ENCODE results near the gene ZDHHC14.

Gene ZDHHC14

DNA sequence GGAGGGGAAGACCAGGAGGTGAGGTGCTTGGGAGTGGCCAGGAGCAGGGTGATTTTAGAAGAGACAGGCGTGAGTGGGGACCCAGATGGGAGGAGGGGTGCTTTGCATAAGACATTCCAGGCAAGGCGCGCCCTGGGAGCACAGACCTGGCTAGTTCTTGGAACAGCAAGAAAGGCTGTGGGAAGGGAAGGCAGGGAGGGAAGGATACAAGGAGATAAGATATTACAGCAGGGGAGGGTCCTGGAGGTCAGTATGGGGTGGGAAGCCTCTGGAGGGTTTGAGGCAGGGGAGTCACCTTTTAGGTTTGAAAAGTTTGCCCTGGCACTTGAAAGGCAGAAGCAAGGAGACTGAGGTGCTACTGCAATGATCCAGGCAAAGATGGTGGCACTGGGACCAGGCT lies 111.8 kb downstream of the ZDHHC14 start:
- in situ Hi-C loops (cut with HindIII; ENCODE audit: low sequenced_read_pairs), result no loop called here
- H3K4me3 ChIP-seq (ENCODE audit: low read depth, low read length), result no peak overlapping the region
- TF ChIP-seq CTCF (IDR thresholded peaks at IDR 0.05; ENCODE audit: low read depth, low read length), result no peak
- DNase-seq (ENCODE audit: low read depth, low spot score), result no peak

DNA sequence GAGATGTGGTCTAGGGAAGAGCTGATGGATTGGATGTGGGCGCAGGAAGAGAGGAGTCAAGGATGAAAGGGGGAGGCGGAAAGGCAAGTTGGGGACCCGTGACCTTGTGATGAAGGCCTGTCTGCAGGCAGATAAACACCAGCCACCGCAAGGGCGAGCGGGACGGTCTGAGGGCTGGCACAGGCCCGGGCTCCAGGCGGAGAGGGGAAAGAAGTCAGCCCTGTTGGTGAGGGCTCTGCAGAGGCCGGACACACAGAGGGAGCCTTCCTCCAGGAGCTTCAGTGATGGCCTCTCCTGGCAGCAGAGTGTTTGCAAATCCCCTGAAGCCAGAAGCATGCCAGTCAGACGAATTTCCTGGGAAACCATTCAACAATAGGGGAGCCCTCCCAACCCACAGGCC lies 112.2 kb downstream of the ZDHHC14 start:
- DNase-seq (ENCODE audit: low read depth, low spot score), result no peak
- in situ Hi-C loops (cut with HindIII; ENCODE audit: low sequenced_read_pairs), result no loop called here
- H3K4me3 ChIP-seq (ENCODE audit: low read depth, low read length), result no peak overlapping the region
- TF ChIP-seq CTCF (IDR thresholded peaks at IDR 0.05; ENCODE audit: low read depth, low read length), result no peak

DNA sequence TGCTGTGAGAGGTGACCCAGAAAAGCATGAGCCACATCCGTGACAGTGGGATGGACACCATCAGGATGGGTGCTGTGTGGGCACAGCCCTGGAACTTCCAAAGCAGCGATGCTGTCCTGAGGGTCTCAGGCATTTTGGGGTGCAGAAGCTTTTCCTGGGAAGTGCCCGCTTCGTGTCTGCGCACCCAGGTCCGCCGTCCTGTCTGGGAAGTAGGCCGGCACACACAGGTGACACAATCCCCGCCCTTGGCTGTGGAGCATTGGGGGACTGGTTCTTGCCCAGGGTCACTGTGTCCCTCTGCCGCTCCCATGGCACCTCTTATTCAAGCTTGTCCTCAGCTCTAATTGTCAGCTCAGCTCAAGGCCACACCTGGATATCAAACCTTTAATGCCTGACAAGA lies 112.6 kb downstream of the ZDHHC14 start:
- in situ Hi-C loops (cut with HindIII; ENCODE audit: low sequenced_read_pairs), result no loop called here
- H3K4me3 ChIP-seq (ENCODE audit: low read depth, low read length), result no peak overlapping the region
- no peak for TF ChIP-seq CTCF (IDR thresholded peaks at IDR 0.05; ENCODE audit: low read depth, low read length)
- no peak for DNase-seq (ENCODE audit: low read depth, low spot score)

- no peak for TF ChIP-seq CTCF (IDR thresholded peaks at IDR 0.05; ENCODE audit: low read depth, low read length)
- in situ Hi-C loops (cut with HindIII; ENCODE audit: low sequenced_read_pairs), result no loop called here
Observed at GRCh38 chr6:157494132-157494710, 113.2 kb downstream of the ZDHHC14 start.

DNA sequence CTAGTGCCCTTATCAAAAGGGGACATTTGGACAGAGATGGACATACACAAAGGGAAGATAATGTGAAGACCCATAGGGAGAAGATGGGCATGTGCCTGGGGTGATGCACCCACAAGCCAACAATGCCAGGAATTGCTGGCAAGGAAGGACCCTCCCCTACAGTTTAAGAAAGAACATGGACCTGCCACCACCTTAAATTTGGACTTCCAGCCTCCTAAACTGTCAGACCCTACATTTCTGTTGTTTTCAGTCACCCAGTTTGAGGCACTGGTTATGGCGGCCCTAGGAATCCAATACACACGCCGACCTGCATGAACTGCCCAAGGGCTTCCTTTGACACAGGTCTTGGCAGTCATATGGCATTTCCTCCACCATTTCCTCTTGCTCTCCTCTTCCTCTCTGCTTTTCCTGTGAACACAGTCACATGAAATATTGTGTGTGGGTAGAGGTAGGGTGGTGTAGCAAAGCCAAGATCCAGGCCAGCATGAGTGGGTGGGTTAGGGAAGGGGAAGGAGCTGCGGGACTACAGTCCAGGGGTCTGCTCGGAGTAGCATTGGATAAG lies 115.6 kb downstream of the ZDHHC14 start:
- no peak for TF ChIP-seq CTCF (IDR thresholded peaks at IDR 0.05; ENCODE audit: low read depth, low read length)
- no peak overlapping the region for H3K4me3 ChIP-seq (ENCODE audit: low read depth, low read length)
- in situ Hi-C loops (cut with HindIII; ENCODE audit: low sequenced_read_pairs), result no loop called here
- no peak for DNase-seq (ENCODE audit: low read depth, low spot score)

More at GRCh38 chr6:157494132-157494710, 113.2 kb downstream of the ZDHHC14 start:
- no peak for DNase-seq (ENCODE audit: low read depth, low spot score)
- H3K4me3 ChIP-seq (ENCODE audit: low read depth, low read length), result no peak overlapping the region

- in situ Hi-C loops (cut with HindIII; ENCODE audit: low sequenced_read_pairs), result no loop called here
- no peak for TF ChIP-seq CTCF (IDR thresholded peaks at IDR 0.05; ENCODE audit: low read depth, low read length)
Observed at GRCh38 chr6:157497579-157497978, 116.6 kb downstream of the ZDHHC14 start.

More at GRCh38 chr6:157497579-157497978, 116.6 kb downstream of the ZDHHC14 start:
- no peak overlapping the region for H3K4me3 ChIP-seq (ENCODE audit: low read depth, low read length)
- no peak for DNase-seq (ENCODE audit: low read depth, low spot score)

Data from astrocyte of the spinal cord (primary cell).